Skin of body (tissue), 2 donors: ENCODE measurements around the gene ZNF418. TPM values are rescaled to one million over a fixed set of nuclear protein-coding genes. Genes with fewer than 3 reads are reported as not detected.
"Not testable (repeated sequence)": the region's sequence is repeated elsewhere in the genome, so short reads cannot be mapped to it uniquely, and the experiment has no call there.

Experiments
- DNase-seq: peaks from one replicate; lab custom pipeline; 2025; lab: John Stamatoyannopoulos, UW
- total RNA-seq: library from RNA; depleted of rRNA; stranded (reverse); fragments of >200 nt; gene quantifications from one replicate; pipeline ENCODE4 v1.2.3, GENCODE V29; 2014

Gene ZNF418
- total RNA-seq = 8.6 TPM

DNA sequence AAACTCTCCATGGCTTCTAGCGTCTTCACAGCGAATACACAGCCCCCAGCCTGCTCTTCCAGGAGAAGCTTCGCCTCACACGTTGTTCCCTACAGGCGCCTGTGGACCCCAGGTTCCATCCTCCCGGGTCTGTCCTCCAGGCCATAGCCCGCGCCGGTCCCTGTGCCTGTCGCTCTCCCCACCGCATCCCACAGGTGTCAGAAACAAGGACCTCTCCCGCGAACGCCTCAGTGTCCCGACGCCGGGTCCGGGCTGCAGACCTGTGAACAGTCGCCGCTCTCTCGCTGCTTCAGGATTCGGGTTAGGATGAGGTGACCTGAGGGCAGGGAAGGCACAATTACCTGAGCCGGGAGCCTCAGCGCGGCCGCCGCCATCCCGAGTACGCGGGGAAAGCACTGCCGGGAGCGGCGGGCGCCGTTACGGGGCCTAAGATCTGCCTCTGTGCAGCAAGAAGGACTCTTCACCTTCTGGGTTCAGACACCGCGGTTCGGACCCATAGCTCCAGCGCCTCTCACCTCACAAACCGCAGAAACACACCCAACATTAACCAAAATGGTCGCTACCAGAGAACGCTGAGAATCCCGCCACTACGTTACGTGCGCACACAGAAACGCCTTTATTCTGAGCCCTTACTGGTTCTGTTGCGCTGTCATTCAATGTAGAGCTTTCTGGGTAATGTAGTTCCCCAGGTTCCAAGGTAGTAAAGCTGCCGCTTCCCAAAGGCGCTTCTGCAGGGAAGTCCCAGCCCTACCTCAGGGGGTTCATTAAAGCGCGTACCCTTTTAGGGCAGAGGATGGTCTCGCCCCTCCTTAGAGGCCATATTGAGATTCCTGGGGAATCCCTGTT is at the start of gene ZNF418:
Gene ZNF418 (minus strand): TSS at position 583 of the 846 bp plus-strand sequence. CDS start 1,580 bp downstream, outside the sequence.
- DNase-seq = peak; percentile 83

DNA sequence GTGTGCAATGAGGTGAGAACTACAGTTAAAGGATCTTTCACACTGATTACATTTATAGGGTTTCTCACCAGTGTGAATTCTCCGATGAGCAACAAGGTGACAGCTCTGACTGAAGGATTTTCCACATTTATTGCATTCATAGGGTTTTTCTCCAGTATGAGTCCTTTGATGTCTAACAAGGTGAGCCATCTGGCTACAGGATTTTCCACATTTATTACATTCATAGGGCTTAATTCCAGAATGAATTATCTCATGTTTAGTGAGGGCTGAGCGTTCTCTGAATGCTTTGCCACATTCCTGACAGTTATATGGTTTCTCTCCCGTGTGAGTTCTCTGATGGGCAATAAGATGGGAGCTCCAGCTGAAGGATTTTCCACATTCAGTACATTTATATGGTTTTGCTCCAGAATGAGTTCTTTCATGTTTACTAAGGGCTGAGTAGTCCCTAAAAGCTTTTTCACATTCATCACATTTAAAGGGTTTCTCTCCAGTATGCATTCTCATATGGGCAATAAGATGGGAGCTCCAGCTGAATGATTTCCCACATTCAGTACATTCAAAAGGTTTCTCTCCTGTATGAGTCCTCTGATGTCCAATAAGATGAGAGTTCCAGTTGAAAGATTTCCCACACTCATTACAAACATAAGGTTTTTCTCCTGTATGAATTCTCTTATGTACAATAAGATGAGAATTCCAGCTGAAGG is 43.5 kb upstream of the ZNF418 start:
- no peak for DNase-seq

DNA sequence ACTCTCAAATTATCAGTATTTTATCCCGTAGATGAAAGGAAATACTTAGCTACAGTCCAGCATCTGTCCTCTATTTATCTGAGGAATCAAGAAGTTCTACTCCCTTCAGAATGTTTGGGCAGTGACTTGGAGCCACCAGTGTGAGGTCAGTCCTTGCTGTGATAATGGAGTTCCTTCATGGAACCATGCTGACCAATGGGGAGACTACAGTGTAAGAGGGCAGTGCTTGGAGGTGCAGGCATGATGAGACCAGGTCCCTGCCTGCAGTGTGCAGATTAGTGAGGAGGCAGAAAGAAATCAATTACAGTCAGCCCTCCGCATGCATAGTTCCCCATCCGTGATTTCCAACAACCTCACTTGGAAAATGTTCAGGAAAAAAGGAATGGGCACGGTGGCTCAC is 39.2 kb upstream of the ZNF418 start, which contains the start of gene C19orf18:
Gene C19orf18 (minus strand): TSS at position 101 of the 400 bp plus-strand sequence. CDS start 102 bp downstream, outside the sequence.
- no peak for DNase-seq

DNA sequence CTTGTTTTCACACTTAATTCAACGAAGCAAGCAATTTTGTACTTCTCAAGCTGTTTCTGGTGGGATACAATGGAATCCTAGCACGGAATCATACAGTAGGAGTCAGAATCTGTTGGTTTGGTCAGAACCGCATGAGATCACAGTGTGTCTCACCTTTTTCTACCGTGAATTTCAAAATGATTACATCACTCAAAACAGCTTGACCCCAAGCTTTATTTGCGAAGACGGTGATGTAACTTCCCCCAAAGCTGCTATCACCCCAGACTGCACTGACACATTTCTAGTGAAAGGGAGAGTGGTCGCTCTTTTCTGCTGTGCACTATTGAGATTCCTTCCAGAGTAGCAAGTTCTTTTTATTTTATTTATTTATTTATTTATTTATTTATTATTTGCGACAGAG is 29.6 kb upstream of the ZNF418 start:
- no peak for DNase-seq

DNA sequence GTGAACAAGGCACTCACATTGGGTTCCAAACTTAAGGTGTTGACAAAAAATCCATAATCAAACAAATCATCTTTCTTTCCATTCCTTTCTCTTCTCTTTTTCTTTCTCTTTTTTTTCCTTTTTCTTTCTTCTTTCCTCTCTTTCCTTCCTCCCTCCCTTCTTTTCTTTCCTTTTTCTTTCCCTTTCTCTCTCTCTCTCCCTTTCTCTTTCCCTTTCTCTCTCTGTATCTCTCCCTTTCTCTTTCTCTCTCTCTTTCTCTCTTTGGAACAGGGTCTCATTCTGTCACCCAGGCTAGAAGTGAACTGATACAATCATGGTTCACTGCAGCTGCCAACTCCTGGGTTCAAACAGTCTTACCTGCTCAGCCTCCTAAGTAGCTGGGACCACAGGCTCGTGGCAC is 26.6 kb upstream of the ZNF418 start:
- no peak for DNase-seq

DNA sequence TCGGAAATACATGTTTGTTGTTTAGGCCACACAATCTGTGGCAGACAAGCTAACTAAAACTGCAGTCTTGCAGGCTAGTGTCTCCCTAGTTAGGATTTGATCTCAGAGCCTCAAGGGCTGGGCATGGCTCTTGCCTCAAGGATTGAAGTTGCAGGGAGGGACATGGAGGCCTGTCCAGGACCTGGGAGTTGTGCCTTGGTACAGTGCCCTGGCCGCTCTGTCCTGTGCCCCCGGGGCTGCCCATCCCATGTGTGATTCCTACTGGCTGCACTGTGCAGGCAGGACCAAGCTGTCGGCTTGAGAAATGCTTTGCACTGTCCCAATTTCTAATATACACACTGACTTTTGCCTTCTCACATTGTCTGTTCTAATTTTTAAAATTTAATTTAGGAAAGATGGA is 19.8 kb upstream of the ZNF418 start:
- no peak for DNase-seq

DNA sequence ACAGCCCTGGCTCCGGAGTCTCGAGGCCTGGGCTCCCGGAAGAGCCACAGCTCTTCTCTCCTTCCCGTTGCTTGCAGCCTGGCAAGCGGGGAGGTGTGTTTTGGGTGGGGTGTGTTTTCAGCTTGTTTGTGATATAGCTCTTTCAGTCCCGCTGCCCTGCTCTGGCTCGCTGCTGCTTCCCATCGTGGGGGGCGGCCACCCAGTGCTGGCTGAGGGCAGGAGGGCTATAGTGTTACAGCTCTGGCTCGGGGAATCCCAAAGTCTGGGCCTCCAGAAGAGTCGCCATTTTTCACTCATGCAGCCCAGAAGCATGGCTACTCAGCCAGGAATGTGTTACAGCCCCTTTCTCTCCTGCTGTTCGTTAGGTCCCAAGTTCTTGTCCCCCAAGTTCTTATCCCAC is 14.5 kb upstream of the ZNF418 start:
- no peak for DNase-seq

DNA sequence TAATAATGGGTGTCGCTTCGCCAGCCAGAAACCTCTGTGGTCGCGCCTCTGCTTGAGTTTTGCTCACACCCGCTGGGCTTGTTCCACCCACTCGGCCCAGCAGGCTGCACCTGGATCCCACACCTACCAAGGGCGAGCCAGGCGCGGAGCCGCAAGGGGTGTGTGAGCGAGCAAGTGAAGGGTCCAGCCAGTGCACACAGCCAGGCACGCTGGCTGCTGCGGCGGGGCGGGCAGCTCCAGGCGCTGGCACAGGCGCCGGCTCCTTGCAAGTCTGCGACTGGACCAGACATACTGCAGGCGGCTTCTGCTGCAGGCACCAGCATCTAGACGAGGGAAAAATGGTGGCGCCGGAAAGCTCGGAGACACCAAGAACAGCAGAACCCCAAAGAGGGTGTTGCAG is 14.1 kb upstream of the ZNF418 start:
- DNase-seq = no peak

DNA sequence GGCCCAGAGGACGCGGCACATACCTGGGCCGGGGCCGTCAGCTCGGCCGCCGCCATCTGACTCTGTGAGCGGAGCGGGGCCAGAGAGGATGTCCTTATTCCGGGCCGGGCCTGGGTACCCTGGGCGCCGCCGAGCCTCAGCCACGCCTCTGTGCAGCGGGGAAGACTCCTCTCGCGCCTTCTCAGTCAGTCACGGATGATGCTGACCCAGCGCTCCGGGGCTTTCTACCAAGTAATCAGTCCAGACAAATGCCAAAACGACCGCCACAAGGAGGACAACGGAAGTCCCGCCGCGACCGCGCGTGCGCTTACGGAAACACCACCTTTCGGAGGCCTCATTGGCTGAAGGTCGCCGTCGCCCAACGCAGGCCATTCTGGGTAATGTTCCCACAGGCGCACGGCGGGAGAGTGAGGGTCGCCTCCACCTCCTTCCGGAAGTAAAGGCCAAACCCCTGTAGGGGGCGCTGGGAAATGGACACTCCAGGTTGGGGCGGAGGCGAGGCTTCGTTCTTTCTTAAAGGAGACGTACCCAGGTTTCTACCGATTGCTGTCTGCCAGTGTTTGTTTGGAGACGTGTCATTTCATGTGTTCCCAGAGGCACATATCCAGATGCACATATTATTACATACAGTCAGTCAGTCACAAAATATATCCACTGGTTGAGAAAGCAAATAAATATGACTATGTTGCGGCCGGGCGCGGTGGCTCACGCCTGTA is 12.4 kb upstream of the ZNF418 start, which contains the start of gene ZNF256:
Gene ZNF256 (minus strand): TSS at position 288 of the 716 bp plus-strand sequence. CDS start 232 bp downstream, at position 56.
- peak; percentile 95 for DNase-seq

DNA sequence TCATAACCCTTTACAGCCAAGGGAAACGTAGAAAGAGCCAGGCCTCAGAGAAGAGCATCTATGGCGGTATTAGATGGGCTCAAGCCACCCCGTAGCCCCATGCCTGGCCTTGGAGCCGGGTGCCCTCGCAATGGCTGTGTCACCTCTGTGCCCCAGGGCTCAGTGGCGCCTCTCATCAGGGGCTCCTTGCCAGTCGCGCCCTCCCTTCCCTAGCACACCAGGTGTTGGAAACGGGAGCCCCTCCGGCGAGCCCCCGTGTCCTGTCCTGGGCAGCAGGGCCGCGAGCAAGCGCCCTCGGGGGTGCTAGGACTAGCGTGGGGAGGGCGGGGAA is 11.9 kb upstream of the ZNF418 start:
- no peak for DNase-seq

DNA sequence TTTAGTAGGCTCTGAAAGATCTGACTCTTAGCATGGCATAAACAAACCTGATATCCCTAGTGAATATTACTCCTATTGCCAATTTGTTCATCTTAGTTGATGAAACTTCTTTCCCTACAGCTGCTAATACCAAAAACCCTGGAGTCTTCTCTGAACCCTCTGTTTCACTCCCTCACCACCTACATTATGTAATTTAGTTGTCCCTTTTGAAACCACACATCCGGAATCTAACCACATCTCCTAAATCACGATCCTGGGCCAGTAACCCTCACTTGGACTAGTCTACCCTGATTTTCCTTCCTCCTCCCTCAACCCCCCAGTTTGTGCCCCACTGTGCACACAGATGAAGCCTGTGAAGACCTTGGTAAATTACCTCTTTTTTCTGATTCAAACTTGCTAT is 11.1 kb upstream of the ZNF418 start:
- no peak for DNase-seq

DNA sequence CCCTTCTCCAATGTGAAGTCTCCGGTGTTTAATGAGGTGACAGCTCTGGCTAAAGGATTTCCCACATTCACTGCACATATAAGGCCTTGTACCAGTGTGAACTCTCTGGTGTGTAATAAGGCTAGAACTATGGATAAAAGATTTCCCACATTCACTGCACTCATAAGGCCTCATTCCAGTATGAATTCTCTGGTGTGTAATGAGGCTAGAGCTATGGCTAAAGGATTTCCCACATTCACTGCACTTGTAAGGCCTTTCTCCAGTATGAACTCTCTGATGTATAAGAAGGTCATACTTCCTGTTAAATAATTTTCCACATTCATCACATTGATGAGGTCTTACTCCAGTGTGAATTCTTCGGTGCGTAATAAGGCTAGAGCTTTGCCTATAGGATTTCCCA is 6.4 kb upstream of the ZNF418 start:
- DNase-seq = no peak

DNA sequence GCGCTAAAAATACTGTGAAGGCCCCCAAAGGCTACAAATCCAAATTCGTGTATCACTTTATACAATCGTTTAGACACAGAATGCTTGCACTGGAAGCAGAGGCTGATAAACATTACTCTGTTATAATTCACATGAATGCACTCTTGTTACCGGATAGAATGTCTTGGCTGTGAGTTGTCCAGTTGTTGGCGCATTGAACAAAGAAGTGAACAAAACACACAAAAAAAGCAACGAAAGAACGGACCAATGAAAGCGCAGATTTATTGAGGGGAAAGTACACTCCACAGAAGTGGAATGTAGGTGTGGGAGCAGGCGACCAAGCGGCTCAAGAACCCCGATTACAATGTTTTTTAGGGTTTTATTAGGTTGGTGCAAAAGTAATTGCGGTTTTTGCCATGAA is 529 bp upstream of the ZNF418 start:
- no peak for DNase-seq

DNA sequence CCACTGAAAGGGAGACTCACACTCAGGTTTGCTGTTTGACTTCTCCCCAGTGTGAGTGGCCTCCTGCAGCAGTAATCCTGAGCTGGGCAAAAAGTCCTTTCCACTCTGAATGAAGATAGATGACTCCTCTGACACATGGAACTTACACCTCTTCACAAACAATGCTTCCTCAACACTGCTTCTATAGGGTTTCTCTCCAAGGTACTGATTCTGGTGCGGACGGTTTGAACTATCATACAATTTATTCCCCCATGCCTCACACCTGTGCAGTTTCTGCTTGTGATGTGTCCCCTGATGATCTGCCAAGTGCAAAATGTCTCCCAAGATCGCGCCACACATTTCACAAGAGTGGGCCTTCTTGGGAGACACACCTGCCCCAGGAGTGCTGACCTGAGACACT is 7.6 kb downstream of the ZNF418 start:
- DNase-seq = no peak

DNA sequence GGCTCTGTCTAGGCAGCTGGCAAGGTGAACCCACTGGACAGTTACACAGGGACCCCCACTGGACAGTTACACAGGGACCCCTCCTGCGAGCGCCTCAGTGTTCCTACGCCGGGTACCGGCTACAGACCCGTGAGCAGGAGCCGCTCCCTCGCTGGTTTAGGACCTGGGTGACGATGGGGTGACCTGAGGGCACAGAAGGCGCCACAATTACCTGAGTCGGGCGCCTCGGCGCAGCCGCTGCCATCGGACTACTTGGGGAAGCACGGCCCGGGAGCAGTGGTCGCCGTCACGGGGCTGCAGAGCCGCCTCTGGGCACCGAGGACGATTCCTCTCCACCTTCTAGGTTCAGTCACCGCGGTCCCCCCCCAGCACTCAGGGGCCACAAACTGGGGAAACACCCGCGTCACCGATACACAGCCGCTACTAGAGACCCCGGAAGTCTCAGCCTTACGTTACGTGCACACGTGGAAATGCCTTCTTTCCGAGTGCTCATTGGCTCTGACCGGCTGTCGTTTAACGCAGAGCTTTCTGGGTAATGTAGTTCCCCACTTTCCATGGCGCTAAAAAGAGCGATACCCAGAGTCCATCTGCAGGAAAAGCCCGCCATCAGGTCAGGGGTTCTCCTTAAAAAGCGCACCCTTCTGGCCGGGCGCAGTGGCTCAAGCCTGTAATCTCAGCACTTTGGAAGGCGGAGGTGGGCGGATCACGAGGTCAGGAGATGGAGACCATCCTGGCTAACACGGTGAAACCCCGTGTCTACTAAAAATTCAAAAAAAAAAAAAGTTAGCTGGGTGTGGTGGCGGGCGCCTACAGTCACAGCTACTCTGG is 18.8 kb downstream of the ZNF418 start, which contains the start of gene ZNF417:
Gene ZNF417 (minus strand): TSS at position 425 of the 828 bp plus-strand sequence. CDS start 181 bp downstream, at position 244.
- DNase-seq = peak; percentile 95

DNA sequence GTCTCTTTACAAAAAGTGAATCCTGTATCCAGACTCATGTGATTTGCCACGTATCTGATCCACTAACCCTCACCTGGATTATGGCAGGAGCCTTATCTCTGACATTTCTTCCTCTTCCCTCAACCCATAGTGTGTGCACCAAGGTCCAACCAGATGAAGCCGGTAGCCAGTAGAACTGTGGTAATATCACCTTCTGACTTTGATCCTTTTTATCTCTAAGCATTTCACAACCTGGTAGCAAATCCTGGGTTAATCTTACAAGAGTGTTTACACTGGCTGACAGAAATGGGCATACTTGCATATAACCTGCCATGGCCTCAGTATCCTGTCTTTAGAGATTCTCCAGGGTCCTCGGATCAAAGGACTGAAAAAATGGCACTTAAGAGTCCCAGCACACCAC is 20.7 kb downstream of the ZNF418 start:
- DNase-seq = no peak

DNA sequence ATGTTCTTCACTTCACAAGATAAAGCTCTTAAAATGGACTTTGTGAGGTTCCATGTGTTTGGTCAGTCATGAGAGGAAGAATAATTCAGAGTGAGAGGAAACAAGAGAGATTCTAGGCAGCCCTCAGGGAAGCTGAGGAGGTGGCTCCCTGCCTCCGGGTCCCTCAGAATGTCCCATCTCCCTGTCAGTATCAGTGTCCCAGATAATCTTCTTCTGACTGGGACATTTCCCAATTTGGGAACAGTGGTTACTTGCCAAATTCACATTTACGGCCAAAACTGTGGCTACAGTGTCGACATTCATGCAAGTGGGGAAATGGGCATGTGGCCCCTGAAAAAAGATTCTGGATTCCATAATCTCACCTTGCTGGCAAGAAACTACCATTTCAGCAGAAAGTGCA is 27.8 kb downstream of the ZNF418 start:
- no peak for DNase-seq

DNA sequence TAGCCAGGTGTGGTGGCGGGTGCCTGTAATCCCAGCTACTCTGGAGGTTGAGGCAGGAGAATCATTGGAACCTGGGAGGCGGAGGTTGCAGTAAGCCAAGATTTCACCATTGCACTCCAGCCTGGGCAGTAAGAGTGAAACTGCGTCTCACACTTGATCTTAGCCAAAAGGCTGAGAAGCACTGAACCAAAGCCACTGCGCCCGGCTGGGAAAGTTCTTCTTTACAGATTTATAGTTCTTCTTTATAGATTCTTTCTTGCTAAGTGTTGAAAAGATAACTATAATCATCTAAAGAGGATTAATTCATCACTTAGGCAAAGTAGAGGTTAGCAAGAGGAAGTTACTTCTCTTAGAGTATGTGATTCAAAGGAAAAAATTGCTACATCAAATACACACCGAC is 29.9 kb downstream of the ZNF418 start:
- no peak for DNase-seq

DNA sequence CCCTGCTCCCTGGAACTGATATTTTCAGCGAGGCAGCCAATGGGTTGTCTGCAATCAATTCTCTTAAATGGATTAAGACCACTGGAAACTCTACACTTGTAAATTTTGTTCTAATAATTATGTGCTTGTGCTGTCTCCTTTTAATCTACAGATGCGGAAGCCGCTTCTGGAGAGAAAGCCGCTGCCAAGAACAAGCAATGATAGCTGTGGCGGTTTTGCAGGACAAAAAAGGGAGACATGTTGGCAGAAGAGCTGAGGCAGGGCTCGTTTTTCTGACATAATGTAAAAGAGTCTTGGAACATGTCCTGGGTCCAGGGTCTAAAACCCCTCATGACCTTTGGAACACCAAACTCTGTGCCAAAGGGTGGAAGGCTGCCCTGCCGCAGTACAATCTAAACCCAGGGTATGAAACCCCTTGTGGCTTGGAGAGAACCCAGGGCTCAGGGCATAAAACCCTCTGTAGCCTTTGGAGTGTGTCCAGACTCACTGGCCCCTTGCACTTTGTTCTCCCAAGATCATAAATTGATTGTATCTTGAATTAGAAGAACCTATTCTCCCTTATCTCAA is 31.5 kb downstream of the ZNF418 start:
- no peak for DNase-seq

DNA sequence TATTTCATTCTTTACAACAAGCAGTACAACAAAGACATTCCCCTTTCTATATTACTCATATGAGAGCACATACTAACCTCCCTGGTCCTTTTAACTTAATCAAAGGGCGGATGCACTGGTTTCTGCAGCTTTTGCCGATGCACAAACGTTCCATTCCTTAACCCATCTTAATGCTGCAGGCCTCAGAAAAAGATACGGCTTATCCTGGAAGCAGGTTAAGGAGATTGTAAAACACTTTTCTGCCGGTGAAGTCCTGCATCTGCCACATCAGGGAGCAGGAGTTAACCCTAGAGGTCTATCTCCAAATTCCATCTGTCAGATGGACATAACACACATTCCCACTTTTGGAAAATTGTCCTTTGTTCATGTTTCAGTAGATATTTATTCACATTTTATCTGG is 34.9 kb downstream of the ZNF418 start:
- no peak for DNase-seq

DNA sequence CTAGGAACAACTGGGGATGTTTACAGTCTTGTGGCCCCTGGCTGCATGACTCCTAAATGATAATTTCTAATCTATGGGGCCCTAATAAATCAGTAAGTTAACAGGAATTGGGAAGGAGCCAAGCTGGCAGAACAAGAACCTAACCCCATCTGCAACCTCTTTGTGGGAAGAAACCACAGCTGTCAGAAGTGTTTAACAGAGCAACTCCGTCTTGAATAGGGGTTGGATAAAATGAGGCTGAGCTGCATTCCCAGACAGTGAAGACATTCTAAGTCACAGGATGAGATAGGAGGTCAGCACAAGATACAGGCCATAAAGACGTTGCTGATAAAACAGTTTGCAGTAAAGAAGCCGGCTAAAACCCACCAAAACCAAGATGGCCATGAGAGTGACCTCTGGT is 44.5 kb downstream of the ZNF418 start:
- not testable (repeated sequence) for DNase-seq
